ENCODE results near the gene ATF7.

ATF7 gene

DNA sequence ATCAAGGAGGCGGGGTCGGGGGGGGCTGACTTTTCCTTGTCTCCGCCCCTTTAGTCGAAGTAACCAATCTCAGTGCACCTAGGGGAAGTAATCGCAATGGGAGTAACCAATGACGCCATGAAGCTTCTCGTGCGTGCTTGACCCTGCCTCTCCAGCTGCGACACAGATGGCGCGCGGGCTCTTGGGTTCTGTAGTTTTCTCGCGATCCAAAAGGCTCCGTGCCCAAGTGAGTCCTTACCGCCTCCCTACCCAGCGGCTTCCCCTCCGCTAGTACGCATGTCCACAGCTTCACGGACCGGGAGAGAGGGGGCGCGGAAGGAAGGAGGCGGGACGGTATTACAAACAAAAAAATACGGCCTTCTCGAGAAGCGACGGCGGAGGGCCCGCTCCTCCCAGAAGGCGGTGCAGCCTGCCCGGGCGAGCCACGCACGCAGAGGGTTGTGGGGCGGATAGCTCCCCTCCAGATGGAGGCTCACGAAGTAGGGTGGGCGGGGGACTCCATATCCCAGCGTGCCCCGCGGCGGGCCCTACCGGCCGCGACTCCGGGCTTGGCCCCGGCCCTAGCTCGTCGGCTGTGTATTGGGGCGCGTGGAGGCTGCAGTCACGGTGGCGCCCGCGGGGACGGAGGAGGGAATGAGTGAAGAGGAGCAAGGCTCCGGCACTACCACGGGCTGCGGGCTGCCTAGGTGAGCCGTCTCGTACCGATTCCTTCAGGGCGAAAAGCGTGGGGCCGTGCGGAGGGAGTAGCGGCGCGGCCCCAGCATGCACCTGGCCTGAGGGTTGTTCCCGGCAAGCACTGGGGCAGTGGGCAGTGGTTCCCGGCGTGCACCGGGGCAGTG is 125.2 kb downstream of the ATF7 start, which contains the start of gene TARBP2:
Gene TARBP2 (plus strand): TSS at position 508 of the 839 bp plus-strand sequence. CDS start 126 bp downstream, at position 634.
- DNase-seq (ENCODE audit: low read depth) = peak; percentile 97

DNA sequence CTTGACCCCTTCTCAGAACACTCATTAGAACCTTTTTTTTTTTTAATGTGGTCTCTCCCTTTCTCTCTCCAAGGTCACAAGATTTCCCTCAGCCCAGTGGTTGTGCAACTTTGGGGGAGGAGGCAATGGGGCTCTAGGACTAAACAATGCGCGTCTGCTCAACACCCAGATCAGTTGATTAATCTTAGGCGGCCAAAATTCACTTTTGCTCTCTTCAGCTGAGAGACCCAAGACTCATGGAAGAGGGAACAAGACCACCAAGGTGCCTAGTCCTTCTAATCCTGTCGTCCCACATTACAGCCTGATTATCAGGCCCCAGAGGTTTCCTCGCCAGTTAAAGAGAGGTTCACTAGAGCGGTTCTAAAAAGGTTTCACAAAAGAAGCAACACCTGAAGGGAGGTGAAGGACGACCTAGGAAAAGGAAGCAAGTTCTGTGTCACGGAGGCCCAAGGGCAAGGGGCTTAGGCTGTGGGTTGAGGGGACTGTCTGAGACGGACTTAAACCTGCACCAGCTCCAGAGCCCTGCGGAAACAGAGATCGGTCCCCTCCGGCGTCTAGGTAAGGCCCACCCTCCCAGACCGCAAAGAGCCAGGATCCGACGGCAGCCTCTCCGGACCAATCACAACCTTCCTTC is 125.9 kb downstream of the ATF7 start:
- DNase-seq (ENCODE audit: low read depth) = no peak

DNA sequence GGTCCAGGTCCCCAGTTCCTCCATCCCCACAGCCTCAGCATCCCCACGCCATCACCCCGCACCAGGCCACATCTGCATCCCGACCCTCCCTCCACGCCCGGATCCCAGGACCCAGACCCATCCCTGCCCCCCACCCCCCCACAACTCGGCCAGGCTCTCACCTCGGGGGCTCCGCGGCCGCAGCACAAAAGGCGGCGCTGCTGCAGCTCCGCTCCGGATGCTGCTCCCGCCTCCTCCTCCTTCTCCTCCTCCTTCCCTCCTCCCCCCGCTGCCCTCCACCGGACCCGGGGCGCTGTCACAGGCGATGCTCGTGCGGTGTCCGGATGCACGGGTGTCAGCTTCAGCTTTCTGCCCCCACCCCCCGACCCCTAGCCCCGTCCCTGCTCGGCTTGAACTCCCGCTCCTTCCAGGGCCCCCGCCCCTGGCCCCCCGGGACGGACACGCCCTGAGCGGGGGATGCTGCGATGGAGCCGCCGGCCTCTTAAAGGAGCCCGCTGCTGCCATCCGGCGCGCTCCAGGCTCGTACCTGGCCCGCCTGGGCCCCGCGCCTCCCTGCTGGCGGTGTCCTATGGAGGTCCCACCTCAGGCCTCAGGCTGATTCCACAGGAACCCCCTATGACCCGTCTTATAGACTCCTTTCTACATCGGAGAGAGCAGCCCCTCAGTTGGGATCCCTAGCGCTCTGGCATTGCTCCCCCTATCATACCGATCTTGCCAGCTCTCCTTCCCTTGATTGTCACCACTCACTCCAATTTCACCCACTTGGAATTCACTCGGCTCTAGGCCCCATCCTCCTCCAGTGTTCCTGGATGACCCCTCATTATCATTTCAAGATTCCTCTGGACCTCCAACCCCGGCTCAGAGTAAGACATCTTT is 126.7 kb downstream of the ATF7 start, which contains the start of gene MAP3K12:
Gene MAP3K12 (minus strand): TSS at position 193 of the 876 bp plus-strand sequence. CDS start 12,067 bp downstream, outside the sequence.
- peak; percentile 35 for DNase-seq (ENCODE audit: low read depth)

DNA sequence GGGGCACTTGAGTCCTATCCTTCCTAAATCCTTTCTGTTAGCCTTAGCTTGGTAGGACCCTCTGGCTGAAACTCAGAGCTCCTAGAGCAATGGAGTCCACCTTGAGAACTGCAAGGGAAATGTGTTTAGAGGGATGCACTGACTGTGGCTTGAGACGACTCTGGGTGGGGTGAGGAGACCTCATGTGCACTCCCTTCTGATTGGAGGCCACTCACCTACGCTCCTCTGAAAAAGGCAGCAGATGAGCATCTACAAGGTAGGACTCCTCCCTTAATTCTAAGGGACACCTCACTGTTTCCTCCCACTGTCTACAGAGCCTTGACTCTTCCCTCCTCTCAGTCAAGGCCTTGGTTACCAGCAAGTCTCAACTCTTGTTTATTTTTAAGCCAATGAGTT is 127.9 kb downstream of the ATF7 start:
- no peak for DNase-seq (ENCODE audit: low read depth)

DNA sequence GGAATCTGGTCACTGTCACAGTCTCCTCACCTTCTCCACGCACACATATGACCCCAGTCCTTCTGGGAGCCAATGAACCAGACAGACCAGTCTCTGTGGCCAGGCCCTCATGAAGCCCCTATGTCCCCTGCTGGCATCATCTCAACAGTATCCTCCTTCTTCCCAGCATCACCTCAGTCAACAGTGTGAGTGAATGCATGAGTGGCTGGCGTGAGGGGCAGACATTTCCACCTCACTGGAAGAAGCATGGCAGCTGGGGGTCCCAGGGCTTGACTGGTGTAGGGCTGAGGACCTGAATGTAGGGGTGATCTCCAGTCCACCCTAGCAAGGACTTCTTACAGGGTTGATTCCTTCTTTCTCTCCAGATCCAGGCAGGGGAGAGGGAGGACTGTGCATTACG is 128.7 kb downstream of the ATF7 start:
- no peak for DNase-seq (ENCODE audit: low read depth)

DNA sequence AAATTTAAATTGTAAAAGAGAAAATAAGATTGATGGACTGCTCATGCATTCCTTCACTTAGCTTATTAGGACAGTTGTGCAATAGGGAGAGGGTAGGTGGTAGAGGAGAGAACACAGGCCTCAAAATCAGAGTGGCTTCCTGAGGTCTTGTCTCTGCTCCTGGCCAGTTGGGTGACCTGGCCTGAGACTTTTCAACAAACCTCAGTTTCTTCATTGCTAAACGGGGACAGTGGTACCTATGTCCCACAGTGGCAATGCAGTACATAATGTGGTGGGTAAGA is 129.5 kb downstream of the ATF7 start:
- no peak for DNase-seq (ENCODE audit: low read depth)

DNA sequence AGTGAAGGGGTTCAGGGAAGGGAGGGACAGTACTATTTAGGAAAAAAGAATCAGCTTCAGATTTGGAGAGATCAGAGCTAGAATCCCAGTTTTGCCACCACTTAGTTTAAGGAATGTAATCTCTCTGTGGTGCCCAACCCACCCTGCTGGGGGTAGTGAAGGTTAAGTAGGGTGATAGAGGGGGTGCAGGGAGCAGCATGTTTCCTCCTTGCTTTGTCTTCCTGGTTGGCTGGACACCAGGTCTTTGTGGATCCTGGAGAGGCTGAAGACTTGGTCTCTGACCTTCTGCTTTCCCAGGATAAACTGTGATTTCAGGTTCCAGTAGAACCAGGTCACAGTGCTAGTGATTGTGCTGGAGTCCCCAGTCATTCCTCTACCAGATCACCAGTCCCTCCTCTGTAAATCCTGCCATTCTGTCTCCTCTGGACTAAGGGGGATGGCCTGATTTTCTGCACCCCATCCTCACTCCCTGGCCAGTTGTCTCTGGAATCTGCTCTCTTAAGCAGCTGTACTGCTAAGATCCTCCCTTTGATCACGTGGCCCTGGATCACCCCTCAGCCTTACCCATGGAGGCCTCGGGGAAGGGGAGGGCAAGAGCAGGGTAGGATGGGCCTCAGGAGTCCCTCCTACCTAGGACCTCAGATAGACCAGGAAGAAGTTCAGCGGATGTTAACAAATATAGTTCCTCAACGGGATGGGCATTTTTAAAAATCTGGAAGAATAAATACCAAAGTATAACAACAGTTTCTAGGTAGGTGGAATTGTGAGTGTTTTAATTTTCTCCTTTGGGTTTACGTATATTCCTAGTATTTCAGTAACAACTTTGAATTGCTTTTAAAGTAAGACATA is 130.1 kb downstream of the ATF7 start:
- DNase-seq (ENCODE audit: low read depth) = no peak

DNA sequence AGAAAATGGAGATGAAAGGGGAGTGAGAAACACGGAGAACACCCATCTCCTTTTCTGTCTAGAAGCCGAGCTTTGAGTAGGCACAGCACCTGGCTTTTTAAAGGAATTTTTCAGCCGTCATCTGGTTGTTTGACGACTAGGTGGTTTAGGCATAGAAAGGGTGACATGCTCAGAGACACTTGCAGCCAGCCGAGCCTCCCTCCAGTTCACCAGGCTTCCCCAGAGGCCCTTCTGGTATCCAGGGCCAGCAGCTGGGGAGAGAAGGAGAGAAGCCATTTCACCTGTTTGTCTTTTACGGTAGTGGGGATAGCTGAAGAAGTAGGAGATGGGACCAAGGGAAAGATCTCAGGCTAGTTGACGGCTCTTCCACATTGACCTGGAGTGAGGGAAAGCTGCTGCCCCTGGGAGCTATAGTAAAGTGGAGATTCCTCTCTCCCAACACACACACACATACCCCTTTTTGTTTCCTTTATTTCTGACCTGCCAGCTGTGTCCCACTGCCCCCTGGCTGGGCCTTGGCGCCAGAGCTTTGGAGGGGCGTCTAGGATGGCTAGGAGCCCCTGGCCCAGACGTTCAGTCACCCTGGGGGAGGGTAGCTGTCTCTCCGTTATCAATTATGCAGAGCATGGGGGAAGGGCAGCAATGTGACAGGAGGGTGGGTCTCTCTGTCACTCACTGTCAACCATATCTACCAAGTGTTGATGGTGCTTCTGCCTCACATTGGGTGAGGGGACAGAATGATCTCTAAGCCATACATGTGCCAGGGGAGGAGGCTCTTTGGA is 132.4 kb downstream of the ATF7 start:
- no peak for DNase-seq (ENCODE audit: low read depth)

DNA sequence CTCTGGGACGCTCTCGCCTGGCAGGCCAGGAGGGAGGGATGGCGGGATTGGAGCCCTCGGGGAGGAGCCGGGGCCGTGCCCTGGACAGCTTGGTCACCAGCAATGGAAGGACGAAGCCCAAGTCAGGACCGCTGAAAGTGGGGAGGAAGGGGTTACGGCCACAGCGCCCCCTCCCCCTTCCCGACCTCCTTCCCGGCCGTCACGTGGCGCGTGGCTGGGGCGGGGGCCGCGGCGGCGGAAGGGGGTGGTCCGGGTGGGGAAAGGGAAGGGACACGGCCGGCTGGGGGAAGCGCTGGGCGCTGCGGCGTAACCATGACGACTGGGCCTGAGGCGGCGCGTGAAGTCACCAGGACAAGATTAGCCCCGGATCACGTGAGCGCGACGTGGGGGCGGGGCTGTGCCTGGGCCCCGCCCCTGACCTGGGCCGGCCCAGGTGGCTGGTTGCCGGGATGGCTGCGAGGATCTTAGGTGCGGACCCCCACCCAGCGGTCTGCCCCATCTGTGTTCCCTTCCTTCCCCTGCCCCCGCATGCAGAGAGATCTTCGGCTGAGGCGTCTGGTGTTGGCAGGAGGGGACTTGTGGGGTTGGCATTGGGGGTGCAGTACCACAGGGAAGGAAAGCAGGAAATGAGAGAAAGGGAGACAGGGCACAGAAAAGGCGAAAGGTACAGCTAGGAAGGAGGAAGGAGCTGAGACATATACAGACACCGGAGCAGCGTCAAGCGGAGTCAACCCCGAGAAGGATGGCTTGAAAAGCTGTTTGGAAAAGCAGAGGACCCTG is 133.2 kb downstream of the ATF7 start:
- DNase-seq (ENCODE audit: low read depth) = peak; percentile 80

DNA sequence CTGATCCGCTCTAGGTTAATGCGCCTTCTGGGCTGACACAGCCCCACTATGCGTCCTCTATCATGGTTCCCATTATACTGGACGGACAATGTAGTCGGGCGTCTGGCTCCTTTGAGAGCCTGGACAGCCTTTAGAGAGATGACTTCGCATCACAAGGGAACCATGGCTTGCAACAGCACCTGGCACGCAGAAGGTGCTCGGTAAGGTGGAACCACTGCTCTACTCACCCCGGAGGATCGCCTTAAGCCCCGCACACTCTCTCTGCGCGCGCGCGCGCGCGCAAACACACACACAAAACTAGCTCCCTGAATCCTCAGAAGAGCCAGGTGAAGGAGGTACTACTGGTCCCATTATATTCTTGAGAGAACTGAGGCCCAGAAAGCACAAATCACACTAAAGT is 134.0 kb downstream of the ATF7 start:
- no peak for DNase-seq (ENCODE audit: low read depth)

DNA sequence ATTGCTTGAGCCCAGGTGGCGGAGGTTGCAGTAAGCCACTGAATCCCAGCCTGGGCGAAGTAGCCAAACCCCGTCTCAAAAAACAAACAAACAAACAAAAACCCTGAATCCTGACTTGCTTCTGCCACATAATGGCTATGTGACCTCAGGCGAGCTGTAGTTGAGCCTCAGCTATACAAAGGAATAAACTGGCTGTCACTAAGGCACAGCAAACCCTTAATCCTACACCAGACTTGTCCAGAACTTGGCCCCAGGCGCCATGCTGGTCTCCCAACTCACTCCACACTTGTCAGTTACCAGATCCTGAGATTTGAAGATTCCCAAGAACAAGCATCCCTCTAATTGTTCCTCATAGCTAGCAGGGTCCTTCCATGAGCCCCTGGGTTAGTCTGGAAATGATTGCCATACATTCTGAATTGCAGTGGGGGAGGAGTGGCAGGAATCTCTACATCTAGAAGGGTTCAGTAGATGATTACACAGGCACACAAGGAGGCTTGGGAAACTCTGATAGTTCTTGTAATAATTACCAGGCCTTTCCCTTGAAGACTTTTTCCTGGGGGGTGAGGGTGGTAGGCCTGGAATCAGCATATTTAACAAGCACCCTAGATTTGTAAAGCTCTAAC is 136.8 kb downstream of the ATF7 start:
- no peak for DNase-seq (ENCODE audit: low read depth)

DNA sequence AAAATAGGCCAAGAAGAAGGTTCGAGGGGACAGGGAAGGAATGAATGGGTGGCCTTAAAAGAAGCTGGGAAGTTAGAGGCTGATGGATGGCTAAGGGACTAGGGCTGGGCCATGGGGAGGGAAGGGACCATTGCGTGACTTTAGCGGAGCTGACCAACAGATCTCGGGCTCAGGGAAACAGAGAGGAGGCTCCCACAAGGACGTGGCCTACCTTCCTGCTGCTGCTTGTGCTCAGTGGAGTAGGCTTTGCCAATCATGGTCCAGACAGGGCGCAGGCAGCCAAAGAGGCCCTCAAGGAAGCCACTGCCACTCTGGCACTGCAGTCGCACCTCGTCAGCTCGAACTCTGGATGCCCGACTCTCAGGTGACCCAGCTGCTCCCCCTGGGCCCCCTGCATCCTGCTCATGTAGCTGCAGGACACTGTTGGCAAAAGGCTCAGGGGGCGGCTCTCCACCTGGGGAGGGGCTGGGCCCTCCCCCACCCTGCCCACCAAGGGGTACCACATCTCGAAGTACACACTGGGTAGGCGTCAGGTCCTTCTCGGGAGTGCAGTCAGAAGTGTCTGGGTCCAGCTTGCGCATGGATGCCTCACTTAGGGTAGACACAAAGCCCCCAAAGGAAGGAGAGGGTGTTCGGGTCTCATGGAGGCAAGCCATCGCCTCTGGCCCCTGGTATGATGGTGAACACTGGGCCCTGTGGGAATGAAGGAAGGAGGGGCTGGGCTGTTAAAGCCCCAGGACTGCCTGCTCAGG is 139.3 kb downstream of the ATF7 start:
- no peak for DNase-seq (ENCODE audit: low read depth)

DNA sequence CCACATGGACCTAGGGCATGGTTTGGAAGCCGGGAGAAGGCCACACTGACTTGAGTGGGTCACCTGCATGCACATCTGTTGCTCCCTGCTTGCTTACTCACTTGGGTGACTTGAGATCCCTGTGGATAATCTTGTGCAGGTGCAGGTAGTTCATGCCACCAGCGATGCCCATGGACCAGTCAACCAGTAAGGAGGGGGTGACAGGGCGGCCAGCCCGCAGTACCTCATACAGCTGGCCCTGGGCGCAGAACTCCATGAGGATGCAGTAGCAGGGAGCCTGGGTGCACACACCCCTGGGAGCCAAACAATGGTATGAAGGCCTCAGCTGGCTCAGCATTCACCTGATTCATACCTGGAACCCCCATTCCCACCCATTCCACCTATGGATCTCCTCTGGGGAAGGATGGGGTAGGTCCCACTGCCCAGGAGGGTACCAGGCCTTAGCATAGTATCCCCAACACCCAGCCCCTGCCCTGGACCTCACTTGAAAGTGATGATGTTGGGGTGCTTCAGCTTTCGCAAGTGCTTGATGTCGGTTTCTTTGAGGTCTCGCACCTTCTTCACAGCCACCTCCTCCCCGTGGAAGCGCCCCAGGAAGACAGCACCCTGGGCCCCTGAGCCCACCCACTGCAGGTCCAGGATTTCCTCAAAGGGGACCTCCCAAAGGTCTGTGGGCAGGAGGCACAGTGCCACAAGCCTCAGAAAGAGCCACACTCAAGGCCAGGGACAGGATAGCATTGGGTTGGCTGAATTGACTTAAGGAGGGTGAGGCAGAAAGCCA is 140.0 kb downstream of the ATF7 start:
- DNase-seq (ENCODE audit: low read depth) = no peak

DNA sequence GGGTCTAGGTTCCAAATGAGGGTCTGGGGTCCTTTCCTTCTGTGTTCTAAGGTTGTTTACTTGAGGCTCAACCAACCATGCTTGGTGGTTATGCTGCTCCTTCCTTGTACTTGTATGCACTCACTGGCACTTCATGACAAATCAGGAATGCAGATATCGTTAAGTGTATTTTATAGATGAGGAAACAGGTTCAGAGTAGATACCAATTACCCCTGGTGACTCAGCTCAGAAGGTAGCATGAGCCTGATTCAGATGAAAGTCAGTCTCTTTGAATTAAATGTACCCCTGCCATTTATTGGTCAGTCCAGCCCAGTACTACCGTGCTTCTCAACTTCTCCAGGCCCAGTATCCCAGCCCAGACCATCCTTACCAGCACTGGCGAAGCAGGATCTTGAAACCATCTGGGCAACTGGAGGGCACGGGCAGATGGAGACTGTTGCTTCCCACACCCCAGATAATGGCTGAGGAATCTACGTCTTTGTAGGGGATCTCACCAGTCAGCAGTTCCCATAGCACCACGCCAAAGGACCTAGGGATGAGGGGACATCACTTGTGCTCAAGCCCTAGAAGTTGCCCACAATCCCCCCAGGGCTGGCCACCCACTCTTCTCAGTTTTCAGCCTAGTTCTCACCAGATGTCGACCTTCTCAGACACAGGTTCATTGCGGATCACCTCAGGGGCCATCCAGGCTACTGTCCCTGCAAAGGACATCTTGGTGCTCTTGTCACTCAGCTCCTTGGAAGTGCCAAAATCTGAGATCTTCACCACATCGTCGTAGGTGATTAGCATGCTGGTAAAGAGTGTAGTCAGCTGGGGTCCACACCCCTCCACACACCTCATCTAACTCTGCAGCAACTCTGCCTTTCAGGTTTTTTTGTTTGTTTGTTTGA is 141.3 kb downstream of the ATF7 start:
- DNase-seq (ENCODE audit: low read depth) = no peak

DNA sequence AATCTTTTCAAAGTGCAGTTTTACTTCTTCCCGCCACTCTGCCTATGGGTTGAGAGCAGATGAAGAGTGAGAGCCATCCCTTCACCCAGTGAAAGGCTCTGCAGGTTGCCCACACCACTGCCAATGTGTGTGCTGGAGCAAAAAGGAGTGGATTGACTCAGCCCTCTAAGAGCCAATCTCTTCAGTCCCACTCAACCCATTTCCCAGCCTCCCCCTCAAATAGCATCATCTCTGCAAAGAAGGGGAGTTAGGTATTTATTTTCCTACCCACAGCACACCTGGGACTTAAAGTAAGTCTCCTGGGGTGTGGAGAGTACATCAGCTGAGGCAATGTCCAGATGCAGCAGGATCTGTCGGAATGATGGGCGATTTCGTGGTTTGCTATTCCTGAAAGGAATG is 142.2 kb downstream of the ATF7 start:
- DNase-seq (ENCODE audit: low read depth) = no peak

DNA sequence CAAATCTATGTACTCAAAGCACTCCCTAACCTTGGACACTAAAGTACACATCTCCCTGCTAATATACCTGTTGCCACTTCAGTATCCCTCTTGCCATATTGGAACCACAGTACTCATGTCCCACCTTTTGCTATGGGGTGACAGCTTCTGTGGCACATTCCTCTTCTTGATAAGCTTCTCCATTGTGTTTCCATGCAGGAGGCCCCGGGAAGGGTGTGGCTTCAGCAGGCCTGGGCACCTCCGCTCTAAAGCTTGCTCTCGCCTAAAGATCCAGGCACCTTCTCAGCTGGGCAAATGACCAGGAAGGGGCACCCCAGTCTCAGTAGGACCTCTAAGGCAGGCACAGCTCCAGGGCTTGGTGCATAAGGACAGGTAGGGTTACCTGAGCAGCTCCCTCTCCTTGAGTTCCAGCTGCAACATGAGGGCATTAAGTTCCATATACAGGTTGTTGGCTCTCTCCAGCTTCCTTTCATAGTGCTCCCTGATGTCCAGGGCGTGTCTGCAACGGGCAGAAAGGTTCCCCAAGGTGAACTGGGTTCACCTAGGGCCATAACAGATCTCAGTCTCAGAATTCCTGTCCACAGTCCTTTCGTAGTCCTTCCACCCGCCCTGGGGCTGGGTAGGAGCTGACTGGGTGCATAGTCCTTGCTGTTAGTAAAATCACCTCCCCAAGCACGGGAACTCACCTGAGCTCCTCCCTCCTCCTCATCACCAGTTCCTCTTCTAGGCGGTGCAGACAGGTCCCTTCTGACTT is 142.8 kb downstream of the ATF7 start:
- DNase-seq (ENCODE audit: low read depth) = no peak

Data from T follicular helper cell (primary cell).